Cardiac fibroblast (primary cell): ENCODE measurements around the gene MT1B.

Experiments used
- DNase-seq, 2 donors: peaks; one replicate each; pipeline versions ENCODE4 v3.0.0 to v3.0.0-alpha.2; 2010; ENCODE audit warnings: low read depth in 2 of 2
- H3K4me3 ChIP-seq, 2 donors: replicated peaks in 1 of 2; 1 replicate in 1 of 2; 2 replicates in 1 of 2; pipeline ENCODE4 v1.5.1; 2011; ENCODE audit warnings: low read depth in 2 of 2, low read length in 2 of 2, mild to moderate bottlenecking in 2 of 2, moderate library complexity in 1 of 2
- TF ChIP-seq, protein P1 (sequence below): IDR thresholded peaks from one replicate; pipeline ENCODE4 v1.5.1; 2011; ENCODE audit warnings: low read depth, mild to moderate bottlenecking, low read length, inconsistent platforms

MT1B gene

DNA sequence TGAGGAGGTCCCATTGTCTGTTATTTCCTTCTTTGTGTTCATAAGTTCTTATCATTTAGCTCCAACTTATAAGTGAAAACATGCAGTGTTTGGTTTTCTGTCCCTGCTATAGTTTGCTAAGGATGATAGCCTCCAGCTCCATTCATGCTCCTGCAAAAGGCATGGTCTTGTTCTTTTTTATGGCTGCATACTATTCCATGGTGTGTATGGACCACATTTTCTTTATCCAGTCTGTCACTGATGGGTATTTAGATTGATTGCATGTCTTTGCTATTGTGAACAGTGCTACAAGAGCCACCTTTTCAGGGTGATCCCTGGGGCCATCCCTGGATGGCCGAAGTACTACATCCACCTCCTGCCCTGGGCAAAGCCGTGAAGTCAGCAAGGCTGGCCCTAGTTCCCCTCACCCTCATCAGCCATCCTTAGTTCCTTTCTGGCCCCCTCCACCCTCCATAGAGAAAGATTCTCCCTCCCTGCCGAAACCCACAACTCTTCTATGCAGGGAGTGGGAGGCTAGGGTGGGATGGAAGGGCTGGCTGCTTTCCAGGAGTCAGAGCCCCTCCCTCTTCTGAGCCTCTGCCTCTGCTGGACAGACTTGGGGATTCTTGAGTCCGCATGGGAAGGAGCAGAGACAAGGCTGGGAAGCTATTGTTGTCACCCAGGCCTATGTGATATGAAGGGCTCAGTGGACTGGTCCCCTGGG lies 38.9 kb downstream of the MT1B start:
- DNase-seq, result no peak
- TF ChIP-seq, protein P1, sequence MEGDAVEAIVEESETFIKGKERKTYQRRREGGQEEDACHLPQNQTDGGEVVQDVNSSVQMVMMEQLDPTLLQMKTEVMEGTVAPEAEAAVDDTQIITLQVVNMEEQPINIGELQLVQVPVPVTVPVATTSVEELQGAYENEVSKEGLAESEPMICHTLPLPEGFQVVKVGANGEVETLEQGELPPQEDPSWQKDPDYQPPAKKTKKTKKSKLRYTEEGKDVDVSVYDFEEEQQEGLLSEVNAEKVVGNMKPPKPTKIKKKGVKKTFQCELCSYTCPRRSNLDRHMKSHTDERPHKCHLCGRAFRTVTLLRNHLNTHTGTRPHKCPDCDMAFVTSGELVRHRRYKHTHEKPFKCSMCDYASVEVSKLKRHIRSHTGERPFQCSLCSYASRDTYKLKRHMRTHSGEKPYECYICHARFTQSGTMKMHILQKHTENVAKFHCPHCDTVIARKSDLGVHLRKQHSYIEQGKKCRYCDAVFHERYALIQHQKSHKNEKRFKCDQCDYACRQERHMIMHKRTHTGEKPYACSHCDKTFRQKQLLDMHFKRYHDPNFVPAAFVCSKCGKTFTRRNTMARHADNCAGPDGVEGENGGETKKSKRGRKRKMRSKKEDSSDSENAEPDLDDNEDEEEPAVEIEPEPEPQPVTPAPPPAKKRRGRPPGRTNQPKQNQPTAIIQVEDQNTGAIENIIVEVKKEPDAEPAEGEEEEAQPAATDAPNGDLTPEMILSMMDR, result no peak
- H3K4me3 ChIP-seq, result no peak overlapping the region

DNA sequence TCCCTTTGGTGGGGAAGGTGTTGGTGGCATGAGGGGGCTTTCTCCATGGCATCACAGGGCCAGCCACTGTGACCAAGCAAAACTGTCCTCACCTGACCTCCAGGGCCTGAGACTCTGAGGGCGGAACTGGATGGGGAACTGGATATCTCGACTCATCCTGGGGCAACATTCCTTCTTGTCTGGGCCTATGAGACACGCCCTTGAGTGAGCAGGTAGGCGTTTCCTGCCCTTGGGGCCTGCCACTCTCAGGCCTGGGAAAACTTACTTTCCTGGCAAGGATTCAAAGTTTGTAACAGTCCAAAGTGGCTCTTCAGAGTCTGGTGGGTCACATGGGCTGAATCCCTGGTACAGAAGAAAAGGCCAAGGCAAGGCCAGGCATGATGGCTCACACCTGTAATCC lies 40.2 kb downstream of the MT1B start:
- TF ChIP-seq, protein P1, result no peak
- no peak overlapping the region for H3K4me3 ChIP-seq
- DNase-seq, result peak; percentile 39 to 53

DNA sequence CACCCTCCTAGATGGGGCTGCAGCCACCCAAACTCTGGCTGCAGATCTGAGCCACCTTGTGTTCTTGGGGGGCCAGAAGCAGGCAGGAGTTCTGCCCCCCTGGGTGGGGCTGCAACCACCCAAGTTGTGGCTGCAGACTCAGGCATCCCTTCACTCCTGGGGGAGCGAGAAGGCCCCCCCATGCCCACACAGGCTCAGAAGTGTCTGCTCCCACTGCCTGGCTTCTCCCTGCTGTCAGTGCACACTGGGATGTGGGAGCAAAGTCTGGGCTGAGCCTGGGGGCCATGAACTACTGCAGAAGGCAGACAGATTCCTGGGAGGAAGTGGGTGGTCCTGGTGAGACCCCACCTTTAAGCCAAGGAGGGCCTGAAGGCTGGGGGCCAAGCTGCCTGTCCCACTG lies 43.6 kb downstream of the MT1B start:
- H3K4me3 ChIP-seq, result no peak overlapping the region
- DNase-seq, result no peak
- TF ChIP-seq, protein P1, result no peak

DNA sequence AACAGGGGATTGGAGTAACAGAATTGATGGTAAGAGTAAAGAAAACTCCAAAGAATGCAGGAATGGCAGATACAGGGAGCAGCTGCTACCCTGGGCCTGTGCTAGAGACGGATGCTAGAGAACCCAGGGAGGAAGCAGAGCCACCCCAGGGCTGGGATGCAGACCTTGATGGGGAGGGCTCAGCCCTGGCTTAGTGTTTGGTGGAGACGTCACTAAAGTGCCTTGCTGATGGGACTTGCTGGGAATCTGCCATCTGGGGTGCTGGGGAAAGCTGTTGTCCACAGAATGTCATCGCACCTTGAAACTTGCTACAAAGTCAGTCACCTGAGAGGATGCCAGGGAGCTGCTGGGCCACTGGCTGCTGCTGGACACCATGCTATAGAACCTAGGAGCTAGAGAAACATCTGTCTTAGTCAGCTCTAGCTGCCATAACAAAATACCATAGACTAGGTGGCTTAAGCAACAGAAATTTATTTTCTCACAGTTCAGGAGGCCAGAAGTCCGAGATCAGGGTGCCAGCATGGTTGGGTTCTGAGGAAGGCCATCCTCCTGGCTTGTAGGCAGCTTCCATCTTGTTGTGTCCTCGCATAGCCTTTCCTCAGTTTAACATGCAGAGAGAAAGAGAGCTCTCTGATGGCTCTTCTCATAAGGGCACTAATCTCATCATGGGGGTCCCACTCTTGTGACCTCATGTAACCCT lies 45.9 kb downstream of the MT1B start:
- no peak for DNase-seq
- no peak overlapping the region for H3K4me3 ChIP-seq
- TF ChIP-seq, protein P1, result no peak

DNA sequence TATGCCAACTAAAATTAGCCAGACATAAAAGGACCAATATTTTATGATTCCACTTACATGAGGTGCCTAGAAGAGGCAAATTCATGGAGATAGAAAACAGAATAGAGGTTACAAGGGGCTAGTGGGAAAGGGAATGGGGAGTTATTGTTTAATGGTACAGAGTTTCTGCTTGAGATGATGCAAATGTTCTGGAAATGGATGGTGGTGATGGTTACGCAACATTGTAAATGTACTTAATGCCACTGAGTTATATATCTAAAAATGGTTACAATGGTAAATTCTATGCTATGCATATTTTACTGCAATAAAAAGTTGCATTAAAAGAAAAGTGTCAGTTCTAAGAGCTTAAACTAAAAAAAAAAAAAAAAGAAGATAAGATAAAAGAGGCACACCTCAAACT lies 48.5 kb downstream of the MT1B start:
- H3K4me3 ChIP-seq, result no peak overlapping the region
- TF ChIP-seq, protein P1, result no peak
- DNase-seq, result peak; percentile 30 to 38

DNA sequence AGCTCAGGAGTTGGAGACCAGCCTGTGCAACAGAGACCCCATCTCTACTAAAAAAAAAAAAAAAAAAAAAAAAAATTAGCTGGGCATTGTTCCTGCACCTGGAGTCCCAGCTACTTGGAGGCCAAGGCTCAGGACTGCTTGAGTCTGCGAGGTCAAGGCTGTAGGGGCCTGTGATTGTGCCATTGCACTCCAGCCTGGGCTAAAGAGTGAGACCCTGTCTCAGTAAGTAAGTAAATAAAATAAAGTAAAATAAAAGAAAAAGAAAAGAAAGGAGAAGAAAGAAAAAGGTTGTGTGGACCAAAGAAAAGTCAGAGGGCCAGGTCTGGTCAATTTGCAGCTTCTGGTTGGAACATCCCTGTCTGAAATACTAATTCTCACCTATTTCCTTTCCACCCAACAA lies 48.9 kb downstream of the MT1B start:
- TF ChIP-seq, protein P1, result no peak
- no peak overlapping the region for H3K4me3 ChIP-seq
- no peak for DNase-seq
